ENCODE data around the gene TOP3B. TPM values are rescaled to one million over a fixed set of nuclear protein-coding genes. Genes with fewer than 3 reads are reported as not detected.

The TOP3B gene
- total and polyA plus RNA-seq, 2 donors (not counting 1 experiment from before 2014, with no cell fraction given), result 7.4 to 16.5 TPM

- H2AFZ ChIP-seq (ENCODE audit: low read length), result no peak overlapping the region
- peaks cover 7% of the 10 kb centered on the region for H3K79me2 ChIP-seq (ENCODE audit: control insufficient read depth, insufficient read depth, low read length)
- DNase-seq (ENCODE audit: low read depth in 2 of 2), result no peak
- H3K27ac ChIP-seq (ENCODE audit: insufficient read depth, low read length), result no peak overlapping the region
- H3K9me3 ChIP-seq (ENCODE audit: control insufficient read depth, insufficient read depth, low read depth, low read length), result no peaks in the 10 kb centered on the region
- TF ChIP-seq CTCF (conservative IDR thresholded peaks at IDR 0.05 in 1 of 2, IDR thresholded peaks at IDR 0.05 in 1 of 2; ENCODE audit: low read depth in 1 of 2, low read length in 2 of 2), result no peak
- no peak for TF ChIP-seq EZH2 (IDR thresholded peaks at IDR 0.05; ENCODE audit: low read length, missing control alignments)
- no peak overlapping the region for H3K4me2 ChIP-seq (ENCODE audit: extremely low read depth, insufficient read depth, low read length)
- peaks cover 28% of the 10 kb centered on the region for H3K36me3 ChIP-seq (ENCODE audit: control insufficient read depth, insufficient read depth, low read length)
- no peak overlapping the region for H3K4me3 ChIP-seq (replicated peaks in 1 of 4; ENCODE audit: control extremely low read depth in 1 of 4, insufficient read depth in 1 of 4, low read depth in 3 of 4, low read length in 4 of 4)
- H4K20me1 ChIP-seq (ENCODE audit: control insufficient read depth, extremely low read depth, insufficient read depth, low read length), result no peaks in the 10 kb centered on the region
- H3K9ac ChIP-seq (ENCODE audit: insufficient read depth, low read length), result no peak overlapping the region
- no peaks in the 10 kb centered on the region for H3K4me1 ChIP-seq (ENCODE audit: control insufficient read depth, extremely low read depth, insufficient read depth, low read length)
- no peaks in the 10 kb centered on the region for H3K27me3 ChIP-seq (ENCODE audit: control insufficient read depth, insufficient read depth, low read length)
These were observed 8.4 kb downstream of the TOP3B start for GRCh38 chr22:21974058-21974649.

- Histone ChIP-seq H3K27me3 (ENCODE audit: control insufficient read depth, insufficient read depth, low read length) (no peaks in the 10 kb centered on the region), H3K9ac (ENCODE audit: insufficient read depth, low read length) (no peak overlapping the region), H3K27ac (ENCODE audit: insufficient read depth, low read length) (no peak overlapping the region), H3K79me2 (ENCODE audit: control insufficient read depth, insufficient read depth, low read length) (peaks cover 7% of the 10 kb centered on the region), H3K4me1 (ENCODE audit: control insufficient read depth, extremely low read depth, insufficient read depth, low read length) (no peaks in the 10 kb centered on the region), H3K9me3 (ENCODE audit: control insufficient read depth, insufficient read depth, low read depth, low read length) (no peaks in the 10 kb centered on the region), H2AFZ (ENCODE audit: low read length) (no peak overlapping the region), H3K36me3 (ENCODE audit: control insufficient read depth, insufficient read depth, low read length) (peaks cover 32% of the 10 kb centered on the region), H3K4me3 (replicated peaks in 1 of 4; ENCODE audit: control extremely low read depth in 1 of 4, insufficient read depth in 1 of 4, low read depth in 3 of 4, low read length in 4 of 4) (no peak overlapping the region), H3K4me2 (ENCODE audit: extremely low read depth, insufficient read depth, low read length) (no peak overlapping the region), H4K20me1 (ENCODE audit: control insufficient read depth, extremely low read depth, insufficient read depth, low read length) (no peaks in the 10 kb centered on the region)
- no peak for DNase-seq (ENCODE audit: low read depth in 2 of 2)
- TF ChIP-seq EZH2 (IDR thresholded peaks at IDR 0.05; ENCODE audit: low read length, missing control alignments), result no peak
These were observed 9.8 kb downstream of the TOP3B start for GRCh38 chr22:21972806-21973205.

DNA sequence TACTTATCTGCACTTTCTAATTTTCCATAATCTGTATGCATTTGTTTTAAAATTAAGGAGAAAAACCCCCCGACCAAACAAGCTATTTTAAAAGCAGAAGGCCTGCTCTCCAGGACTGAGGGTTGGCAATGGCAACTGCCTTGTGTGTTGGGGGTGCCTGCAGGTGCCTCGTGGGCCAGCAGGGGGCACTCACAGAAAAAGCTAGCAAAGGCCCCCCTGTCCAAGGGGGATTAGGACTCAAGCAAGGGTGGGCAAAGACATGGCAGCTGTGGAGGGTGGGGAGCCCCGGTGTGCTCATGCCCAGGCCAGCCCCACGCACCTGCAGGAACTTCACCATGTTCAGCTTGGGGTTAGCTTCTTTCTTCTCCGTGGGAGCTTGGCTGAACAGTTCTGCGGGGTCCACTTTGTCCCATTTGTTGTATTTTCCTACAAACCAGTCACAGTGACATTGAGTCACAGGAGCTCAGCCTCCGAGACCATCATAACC, 10.3 kb downstream of the TOP3B start:
- peak in 1 of 2 donors; percentile 24 for DNase-seq (ENCODE audit: low read depth in 2 of 2)
- no peak overlapping the region for H3K4me2 ChIP-seq (ENCODE audit: extremely low read depth, insufficient read depth, low read length)
- no peak overlapping the region for H3K9ac ChIP-seq (ENCODE audit: insufficient read depth, low read length)
- H2AFZ ChIP-seq (ENCODE audit: low read length), result no peak overlapping the region
- H3K27me3 ChIP-seq (ENCODE audit: control insufficient read depth, insufficient read depth, low read length), result no peaks in the 10 kb centered on the region
- H3K4me1 ChIP-seq (ENCODE audit: control insufficient read depth, extremely low read depth, insufficient read depth, low read length), result no peaks in the 10 kb centered on the region
- H3K27ac ChIP-seq (ENCODE audit: insufficient read depth, low read length), result no peak overlapping the region
- peaks cover 36% of the 10 kb centered on the region for H3K36me3 ChIP-seq (ENCODE audit: control insufficient read depth, insufficient read depth, low read length)
- TF ChIP-seq CTCF (conservative IDR thresholded peaks at IDR 0.05 in 1 of 2, IDR thresholded peaks at IDR 0.05 in 1 of 2; ENCODE audit: low read depth in 1 of 2, low read length in 2 of 2), result peak; percentile 75 to 91
- no peak for TF ChIP-seq EZH2 (IDR thresholded peaks at IDR 0.05; ENCODE audit: low read length, missing control alignments)
- H4K20me1 ChIP-seq (ENCODE audit: control insufficient read depth, extremely low read depth, insufficient read depth, low read length), result no peaks in the 10 kb centered on the region
- H3K79me2 ChIP-seq (ENCODE audit: control insufficient read depth, insufficient read depth, low read length), result peaks cover 5% of the 10 kb centered on the region
- H3K9me3 ChIP-seq (ENCODE audit: control insufficient read depth, insufficient read depth, low read depth, low read length), result no peaks in the 10 kb centered on the region
- no peak overlapping the region for H3K4me3 ChIP-seq (replicated peaks in 1 of 4; ENCODE audit: control extremely low read depth in 1 of 4, insufficient read depth in 1 of 4, low read depth in 3 of 4, low read length in 4 of 4)

Measured in fibroblast of lung (primary cell).